ENCODE measurements around the gene TECR. TPM values are rescaled to one million over a fixed set of nuclear protein-coding genes. Genes with fewer than 3 reads are reported as not detected.

The TECR gene
- total and polyA plus RNA-seq, 2 of the 4 experiments (the other 2 are of a cell fraction): 46.2 to 81.2 TPM

DNA sequence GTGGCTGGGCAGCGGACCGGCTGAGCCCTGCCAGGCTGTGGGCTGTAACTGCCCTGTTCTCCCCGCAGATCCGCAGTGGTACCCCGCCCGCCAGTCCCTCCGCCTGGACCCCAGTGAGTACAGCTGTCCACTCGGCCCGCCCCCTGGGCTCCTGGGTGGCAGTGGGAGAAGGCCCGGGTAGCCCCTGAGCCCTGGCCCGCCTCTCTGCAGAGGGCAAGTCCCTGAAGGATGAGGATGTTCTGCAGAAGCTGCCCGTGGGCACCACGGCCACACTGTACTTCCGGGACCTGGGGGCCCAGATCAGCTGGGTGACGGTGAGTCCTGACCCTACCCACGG lies 34.2 kb downstream of the TECR start:
- H3K23ac ChIP-seq (ENCODE audit: low read depth, low read length): no peak overlapping the region
- 88% methylated on average over 5 of the region's 16 CpGs; no CpG with 5 or more reads in 1 of the 2 experiments for WGBS, 2 experiments (ENCODE audit: extremely low coverage in 2 of 2, insufficient read length in 1 of 2)
- H3K27me3 ChIP-seq (ENCODE audit: control insufficient read depth, insufficient read depth, low read length): no peaks in the 10 kb centered on the region
- intact Hi-C loops (cut with micrococcal nuclease) (no loop called here), dilution Hi-C loops (cut with HindIII; ENCODE audit: low sequenced_read_pairs, unreplicated experiment) (no loop called here), in situ Hi-C loops (cut with MboI; ENCODE audit: low sequenced_read_pairs) (loop anchor here (25.0 kb wide), 1 partner anchor 874 kb away; the partner anchor contains the start of gene WIZ)
- no peak overlapping the region for H2AK9ac ChIP-seq (replicated peaks; ENCODE audit: low read depth, low read length, poor library complexity)
- H3K9ac ChIP-seq (ENCODE audit: low read depth, low read length): no peak overlapping the region
- ATAC-seq (ENCODE audit: low read depth): no peak
- DNase-seq: no peak
- H2AK5ac ChIP-seq (ENCODE audit: low read depth, low read length): no peak overlapping the region
- no peak overlapping the region for H4K5ac ChIP-seq (ENCODE audit: low read depth, low read length)
- H4K8ac ChIP-seq (ENCODE audit: low read depth in 2 of 2, low read length in 2 of 2): no peak overlapping the region
- no peak overlapping the region for H4K91ac ChIP-seq (ENCODE audit: insufficient read depth, low read depth, low read length)
- no peaks in the 10 kb centered on the region for H3K9me3 ChIP-seq (ENCODE audit: control insufficient read depth, insufficient read depth, low read length)
- H2BK20ac ChIP-seq (ENCODE audit: low read depth, low read length): no peak overlapping the region
- H2BK5ac ChIP-seq (ENCODE audit: low read depth, low read length, poor library complexity, severe bottlenecking): no peak overlapping the region
- no peaks in the 10 kb centered on the region for H3K9me1 ChIP-seq (ENCODE audit: insufficient read depth, low read length)
- peaks cover 9 to 19% of the 10 kb centered on the region in 2 experiments; a peak in 3 of 4 replicates for H3K79me1 ChIP-seq (ENCODE audit: low read depth in 1 of 2, low read length in 2 of 2)
- POLR2A ChIA-PET (ENCODE audit: unreplicated experiment): no interaction called here
- H3K14ac ChIP-seq (replicated peaks; ENCODE audit: low read depth, low read length): no peak overlapping the region
- CTCF ChIA-PET: no interaction called here
- peaks cover 15% of the 10 kb centered on the region; the same call in 1 of the 2 replicates for H3K36me3 ChIP-seq (ENCODE audit: control insufficient read depth, insufficient read depth, low read length)
- H3K4me1 ChIP-seq (ENCODE audit: control insufficient read depth, insufficient read depth, low read length): peaks cover 5% of the 10 kb centered on the region; the same call in 1 of the 2 replicates
- H4K20me1 ChIP-seq (ENCODE audit: insufficient read depth, low read length): no peaks in the 10 kb centered on the region
- H2BK120ac ChIP-seq (ENCODE audit: low read depth, low read length): no peak overlapping the region
- H3K56ac ChIP-seq (ENCODE audit: extremely low read depth, insufficient read depth, low read length): no peak overlapping the region
- H3K4me2 ChIP-seq (ENCODE audit: low read depth, low read length): no peak overlapping the region
- no TSS peak for BruUV-seq (replicated peaks)
- TF ChIP-seq SMC3 (IDR thresholded peaks at IDR 0.05; ENCODE audit: low read depth, low read length) (no peak), POLR2A (IDR thresholded peaks at IDR 0.05; ENCODE audit: low read depth, low read length) (no peak), FOS (IDR thresholded peaks at IDR 0.05; ENCODE audit: low read depth, low read length) (no peak), NFE2L2 (IDR thresholded peaks at IDR 0.05; ENCODE audit: low read depth, low read length) (no peak), CHD1 (IDR thresholded peaks at IDR 0.05; ENCODE audit: low read depth, low read length) (no peak), MAFK (IDR thresholded peaks at IDR 0.05; ENCODE audit: low read depth, low read length) (no peak), MXI1 (IDR thresholded peaks at IDR 0.05; ENCODE audit: borderline replicate concordance, low read depth, low read length) (no peak), CEBPB (IDR thresholded peaks at IDR 0.05; ENCODE audit: low read depth, low read length) (no peak), BHLHE40 (IDR thresholded peaks at IDR 0.05; ENCODE audit: low read depth, low read length) (no peak), RAD21 (IDR thresholded peaks at IDR 0.05; ENCODE audit: low read length) (no peak), USF2 (IDR thresholded peaks at IDR 0.05; ENCODE audit: low read depth, low read length) (no peak), RFX5 (IDR thresholded peaks at IDR 0.05; ENCODE audit: low read depth, low read length) (no peak), MAZ (IDR thresholded peaks at IDR 0.05; ENCODE audit: borderline replicate concordance, low read depth, low read length) (no peak), RCOR1 (IDR thresholded peaks at IDR 0.05; ENCODE audit: insufficient replicate concordance, low read length) (no peak)
- TF ChIP-seq, protein P1, sequence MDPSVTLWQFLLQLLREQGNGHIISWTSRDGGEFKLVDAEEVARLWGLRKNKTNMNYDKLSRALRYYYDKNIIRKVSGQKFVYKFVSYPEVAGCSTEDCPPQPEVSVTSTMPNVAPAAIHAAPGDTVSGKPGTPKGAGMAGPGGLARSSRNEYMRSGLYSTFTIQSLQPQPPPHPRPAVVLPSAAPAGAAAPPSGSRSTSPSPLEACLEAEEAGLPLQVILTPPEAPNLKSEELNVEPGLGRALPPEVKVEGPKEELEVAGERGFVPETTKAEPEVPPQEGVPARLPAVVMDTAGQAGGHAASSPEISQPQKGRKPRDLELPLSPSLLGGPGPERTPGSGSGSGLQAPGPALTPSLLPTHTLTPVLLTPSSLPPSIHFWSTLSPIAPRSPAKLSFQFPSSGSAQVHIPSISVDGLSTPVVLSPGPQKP (IDR thresholded peaks at IDR 0.05; ENCODE audit: borderline replicate concordance, low read depth, low read length): no peak
- TF ChIP-seq, protein P2, sequence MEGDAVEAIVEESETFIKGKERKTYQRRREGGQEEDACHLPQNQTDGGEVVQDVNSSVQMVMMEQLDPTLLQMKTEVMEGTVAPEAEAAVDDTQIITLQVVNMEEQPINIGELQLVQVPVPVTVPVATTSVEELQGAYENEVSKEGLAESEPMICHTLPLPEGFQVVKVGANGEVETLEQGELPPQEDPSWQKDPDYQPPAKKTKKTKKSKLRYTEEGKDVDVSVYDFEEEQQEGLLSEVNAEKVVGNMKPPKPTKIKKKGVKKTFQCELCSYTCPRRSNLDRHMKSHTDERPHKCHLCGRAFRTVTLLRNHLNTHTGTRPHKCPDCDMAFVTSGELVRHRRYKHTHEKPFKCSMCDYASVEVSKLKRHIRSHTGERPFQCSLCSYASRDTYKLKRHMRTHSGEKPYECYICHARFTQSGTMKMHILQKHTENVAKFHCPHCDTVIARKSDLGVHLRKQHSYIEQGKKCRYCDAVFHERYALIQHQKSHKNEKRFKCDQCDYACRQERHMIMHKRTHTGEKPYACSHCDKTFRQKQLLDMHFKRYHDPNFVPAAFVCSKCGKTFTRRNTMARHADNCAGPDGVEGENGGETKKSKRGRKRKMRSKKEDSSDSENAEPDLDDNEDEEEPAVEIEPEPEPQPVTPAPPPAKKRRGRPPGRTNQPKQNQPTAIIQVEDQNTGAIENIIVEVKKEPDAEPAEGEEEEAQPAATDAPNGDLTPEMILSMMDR (conservative IDR thresholded peaks at IDR 0.05; ENCODE audit: low read depth, low read length): no peak
- no peak overlapping the region for H3K4ac ChIP-seq (ENCODE audit: low read depth, low read length)
- H2AFZ ChIP-seq (replicated peaks; ENCODE audit: low read length, poor library complexity): no peak overlapping the region
- H3K27ac ChIP-seq (ENCODE audit: insufficient read depth, low read length): no peak overlapping the region
- no peak overlapping the region for H2BK15ac ChIP-seq (ENCODE audit: low read depth, low read length)
- no peak overlapping the region for H3K18ac ChIP-seq (ENCODE audit: low read depth, low read length)
- no peak overlapping the region for H3K4me3 ChIP-seq (ENCODE audit: insufficient read depth, low read depth, low read length)

Measured in IMR-90 (cell line).